ENCODE data around the gene SLC4A8.

- TF ChIP-seq IFI16 (CRISPR knock-in tag; IDR thresholded peaks at IDR 0.05) (no peak), SRSF9 (IDR thresholded peaks at IDR 0.05; ENCODE audit: borderline replicate concordance, low read depth, low read length) (no peak), ELF1 (tag; IDR thresholded peaks at IDR 0.05) (no peak), POLR2AphosphoS5 (IDR thresholded peaks at IDR 0.05; ENCODE audit: control insufficient read depth, insufficient read depth, low read depth, low read length) (no peak), ZBTB8A (IDR thresholded peaks at IDR 0.05; ENCODE audit: partially characterized antibody) (no peak), NCOR1 (IDR thresholded peaks at IDR 0.05) (no peak)
Observed at GRCh38 chr12:51409846-51410245, 14.8 kb upstream of the SLC4A8 start.

Data from K562 (cell line).